Thymus (tissue), 11 donors: ENCODE measurements around the gene DERL2. TPM values are rescaled to one million over a fixed set of nuclear protein-coding genes. Genes with fewer than 3 reads are reported as not detected.
"Not testable (repeated sequence)": the region's sequence is repeated elsewhere in the genome, so short reads cannot be mapped to it uniquely, and the experiment has no call there.

ENCODE experiments used
- DNase-seq, 9 donors: peaks; one replicate each; pipeline ENCODE4 v3.0.0-alpha.2; 2013; ENCODE audit warnings: low spot score in 9 of 9, low read depth in 6 of 9, missing footprints in 1 of 9
- H3K27ac ChIP-seq, 2 donors: one replicate each; pipeline ENCODE4 v1.5.1; 2013; ENCODE audit warnings: control low read depth in 1 of 2, low read depth in 1 of 2, low read length in 1 of 2, mild to moderate bottlenecking in 1 of 2, moderate library complexity in 1 of 2
- H3K27me3 ChIP-seq, 2 donors: one replicate each; pipeline ENCODE4 v1.5.1; 2013; ENCODE audit warnings: low read length in 1 of 2; ENCODE audit not compliant: control insufficient read depth in 2 of 2, insufficient read depth in 1 of 2
- H3K36me3 ChIP-seq, 2 donors: one replicate each; pipeline ENCODE4 v1.5.1; 2013; ENCODE audit warnings: low read length in 1 of 2, mild to moderate bottlenecking in 1 of 2, moderate library complexity in 1 of 2; ENCODE audit not compliant: control insufficient read depth in 2 of 2, insufficient read depth in 2 of 2
- H3K4me1 ChIP-seq, 2 donors: one replicate each; pipeline ENCODE4 v1.5.1; 2013; ENCODE audit warnings: low read length in 2 of 2; ENCODE audit not compliant: control insufficient read depth in 2 of 2, insufficient read depth in 2 of 2
- H3K4me3 ChIP-seq, 2 donors: one replicate each; pipeline ENCODE4 v1.5.1; 2013; ENCODE audit warnings: low read length in 2 of 2, control low read depth in 1 of 2, mild to moderate bottlenecking in 1 of 2
- H3K9me3 ChIP-seq, 2 donors: one replicate each; pipeline ENCODE4 v1.5.1; 2013; ENCODE audit warnings: low read length in 1 of 2, mild to moderate bottlenecking in 1 of 2; ENCODE audit not compliant: control insufficient read depth in 2 of 2, insufficient read depth in 1 of 2
- WGBS: extraction: QIAGEN DNeasy Blood & Tissue Kit; methylation state at CpG from one replicate; pipeline ENCODE4 v1.1.7; 2013; 5-methylcytosine and 5-hydroxymethylcytosine counted together
- polyA plus RNA-seq: library from polyadenylated mRNA; stranded (reverse); fragments of 200-250 nt; gene quantifications from one replicate; pipeline ENCODE4 v1.2.3, GENCODE V29; 2013
- total RNA-seq: library from RNA; stranded (reverse); fragments of 120-200 nt; gene quantifications from one replicate; pipeline ENCODE4 v1.2.4, GENCODE V29; 2013
- donor health status: healthy.

Gene DERL2
- total and polyA plus RNA-seq, 2 donors = 43.4 to 99.4 TPM

GRCh38 chr17:5435781-5436315, 50.1 kb downstream of the DERL2 start:
- WGBS = 92% methylated on average over 10 of the region's 12 CpGs

DNA sequence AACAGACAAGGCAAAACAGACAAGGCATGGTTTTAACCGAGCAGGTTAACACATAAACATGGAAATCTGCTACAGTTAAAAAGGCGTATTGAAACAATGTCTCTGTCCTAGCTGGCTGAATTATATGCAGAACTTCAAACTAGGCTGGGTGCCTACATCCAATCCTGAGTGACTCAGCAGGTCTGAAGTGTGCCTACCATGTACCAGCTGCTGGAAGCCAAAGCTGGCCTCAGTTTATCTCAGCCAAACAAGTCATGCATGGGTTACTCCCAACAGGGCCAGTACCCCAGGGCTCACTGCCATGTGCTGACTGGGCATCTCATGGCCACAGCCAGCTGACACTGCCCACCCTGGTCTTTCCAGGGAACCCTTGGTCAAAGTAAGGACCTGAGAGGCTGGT, 51.0 kb downstream of the DERL2 start:
- no peaks in the 10 kb centered on the region for H3K27me3 ChIP-seq
- WGBS = 98% methylated on average over 2 of the region's 2 CpGs
- no peak overlapping the region for H3K4me3 ChIP-seq
- no peak overlapping the region for H3K27ac ChIP-seq
- DNase-seq = no peak
- peaks cover 4 to 12% of the 10 kb centered on the region in 2 donors for H3K4me1 ChIP-seq
- H3K36me3 ChIP-seq = peaks cover 48 to 61% of the 10 kb centered on the region in 2 donors
- no peaks in the 10 kb centered on the region for H3K9me3 ChIP-seq

More at GRCh38 chr17:5435781-5436315, 50.1 kb downstream of the DERL2 start:
- not testable (repeated sequence) for H3K9me3 ChIP-seq, H3K27ac ChIP-seq, H3K4me3 ChIP-seq, H3K27me3 ChIP-seq
- Histone ChIP-seq H3K36me3 (peaks cover 40 to 52% of the 10 kb centered on the region in 2 donors), H3K4me1 (peaks cover 4 to 12% of the 10 kb centered on the region in 2 donors)
- DNase-seq = peak in 1 of 9 donors; percentile 10

GRCh38 chr17:5431949-5432556, 53.9 kb downstream of the DERL2 start:
- WGBS = 98% methylated on average over 3 of the region's 3 CpGs
- Histone ChIP-seq H3K36me3 (peaks cover 69 to 87% of the 10 kb centered on the region in 2 donors), H3K9me3 (no peaks in the 10 kb centered on the region), H3K4me3 (no peak overlapping the region), H3K27ac (no peak overlapping the region), H3K4me1 (no peaks in the 10 kb centered on the region), H3K27me3 (no peaks in the 10 kb centered on the region)
- DNase-seq = no peak

DNA sequence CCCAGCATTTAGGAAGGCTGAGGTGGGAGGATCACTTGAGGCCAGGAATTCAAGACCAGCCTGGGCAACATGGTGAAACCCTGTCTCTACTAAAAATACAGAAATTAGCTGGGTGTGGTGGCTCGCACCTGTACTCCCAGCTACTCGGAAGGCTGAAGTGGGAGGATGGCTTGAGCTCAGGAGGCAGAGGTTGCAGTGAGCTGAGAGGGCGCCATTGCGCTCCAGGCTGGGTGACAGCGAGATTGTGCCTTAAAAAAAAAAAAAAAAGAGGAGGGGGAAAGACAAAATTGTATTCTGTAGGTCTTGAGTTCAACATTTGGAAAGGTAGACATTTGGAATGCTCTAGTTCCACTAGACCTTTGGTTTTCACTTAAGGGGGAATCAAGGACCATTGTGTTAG, 54.7 kb downstream of the DERL2 start:
- not testable (repeated sequence) for H3K27ac ChIP-seq, H3K9me3 ChIP-seq, H3K4me3 ChIP-seq, H3K4me1 ChIP-seq, H3K27me3 ChIP-seq, DNase-seq
- peaks cover 76 to 87% of the 10 kb centered on the region in 2 donors for H3K36me3 ChIP-seq
- WGBS = 97% methylated on average over 5 of the region's 5 CpGs

- Histone ChIP-seq H3K4me1 (no peaks in the 10 kb centered on the region), H3K27ac (no peak overlapping the region), H3K27me3 (no peaks in the 10 kb centered on the region), H3K4me3 (no peak overlapping the region), H3K36me3 (peaks cover 81 to 90% of the 10 kb centered on the region in 2 donors), H3K9me3 (no peaks in the 10 kb centered on the region)
- DNase-seq = no peak
- 99% methylated on average over 3 of the region's 3 CpGs for WGBS
Measured at GRCh38 chr17:5430413-5430999, 55.5 kb downstream of the DERL2 start.

GRCh38 chr17:5429191-5429887, 56.6 kb downstream of the DERL2 start:
- no peaks in the 10 kb centered on the region for H3K27me3 ChIP-seq
- H3K36me3 ChIP-seq = peaks cover 86 to 92% of the 10 kb centered on the region in 2 donors
- 97% methylated on average over 3 of the region's 3 CpGs for WGBS
- DNase-seq = no peak
- no peaks in the 10 kb centered on the region for H3K9me3 ChIP-seq
- no peaks in the 10 kb centered on the region for H3K4me1 ChIP-seq
- H3K4me3 ChIP-seq = no peak overlapping the region
- no peak overlapping the region for H3K27ac ChIP-seq

GRCh38 chr17:5425826-5426225, 60.2 kb downstream of the DERL2 start:
- H3K36me3 ChIP-seq = peaks cover 75 to 91% of the 10 kb centered on the region in 2 donors

DNA sequence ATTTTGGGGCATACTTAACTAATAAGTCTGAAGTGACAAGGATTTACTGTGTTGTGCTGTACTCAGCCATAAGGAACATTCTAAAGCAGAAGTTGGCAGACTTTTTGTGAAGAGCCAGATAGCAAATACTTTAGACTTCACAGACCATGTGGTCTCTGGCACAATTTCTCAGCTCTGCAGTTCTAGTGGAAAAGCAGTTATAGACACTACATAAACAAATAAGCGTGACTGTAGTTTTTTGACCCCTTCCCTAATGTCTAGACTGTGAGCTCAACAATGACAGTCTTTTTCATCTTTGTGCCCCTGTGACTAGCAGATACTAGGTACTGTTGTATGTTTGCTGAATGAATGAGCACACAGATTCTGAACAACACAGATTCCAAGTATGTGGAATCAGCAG, 61.1 kb downstream of the DERL2 start:
- H3K27me3 ChIP-seq = no peaks in the 10 kb centered on the region
- peaks cover 7 to 13% of the 10 kb centered on the region in 2 donors for H3K4me1 ChIP-seq
- no peak for DNase-seq
- no peaks in the 10 kb centered on the region for H3K9me3 ChIP-seq
- WGBS = 99% methylated on average over 1 of the region's 1 CpG
- H3K36me3 ChIP-seq = peaks cover 67 to 82% of the 10 kb centered on the region in 2 donors
- no peak overlapping the region for H3K27ac ChIP-seq
- no peak overlapping the region for H3K4me3 ChIP-seq

More at GRCh38 chr17:5425826-5426225, 60.2 kb downstream of the DERL2 start:
- Histone ChIP-seq H3K4me1 (peaks cover 3 to 10% of the 10 kb centered on the region in 2 donors), H3K9me3 (no peaks in the 10 kb centered on the region), H3K27ac (no peak overlapping the region), H3K4me3 (no peak overlapping the region), H3K27me3 (no peaks in the 10 kb centered on the region)
- 98% methylated on average over 3 of the region's 3 CpGs for WGBS
- DNase-seq = no peak

DNA sequence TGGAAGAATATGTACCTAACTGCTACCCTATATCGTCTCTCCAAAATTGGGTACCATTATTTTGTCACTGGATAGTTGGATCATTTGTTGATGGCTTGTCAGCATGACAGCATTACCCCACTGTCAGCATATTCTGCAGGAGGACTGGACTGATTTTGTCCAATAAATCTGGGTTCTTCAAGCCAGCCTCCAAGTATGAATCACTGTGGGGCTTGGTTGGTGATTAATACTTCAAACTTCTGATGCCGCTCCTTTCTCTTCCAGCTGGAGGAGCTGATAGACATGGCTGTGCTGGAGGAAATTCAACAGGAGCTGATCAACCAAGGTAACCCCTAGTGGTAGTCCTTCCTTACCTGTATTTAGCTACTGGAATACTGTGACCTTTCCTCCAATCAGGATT, 63.5 kb downstream of the DERL2 start:
- peaks cover 46 to 59% of the 10 kb centered on the region in 2 donors for H3K36me3 ChIP-seq
- no peak for DNase-seq
- peaks cover 16 to 18% of the 10 kb centered on the region in 2 donors for H3K4me1 ChIP-seq
- no peak overlapping the region for H3K27ac ChIP-seq
- no peaks in the 10 kb centered on the region for H3K27me3 ChIP-seq
- H3K4me3 ChIP-seq = no peak overlapping the region
- WGBS = 97% methylated on average over 2 of the region's 2 CpGs
- H3K9me3 ChIP-seq = no peaks in the 10 kb centered on the region
